ENCODE measurements around the gene NUP43.

Gene NUP43

DNA sequence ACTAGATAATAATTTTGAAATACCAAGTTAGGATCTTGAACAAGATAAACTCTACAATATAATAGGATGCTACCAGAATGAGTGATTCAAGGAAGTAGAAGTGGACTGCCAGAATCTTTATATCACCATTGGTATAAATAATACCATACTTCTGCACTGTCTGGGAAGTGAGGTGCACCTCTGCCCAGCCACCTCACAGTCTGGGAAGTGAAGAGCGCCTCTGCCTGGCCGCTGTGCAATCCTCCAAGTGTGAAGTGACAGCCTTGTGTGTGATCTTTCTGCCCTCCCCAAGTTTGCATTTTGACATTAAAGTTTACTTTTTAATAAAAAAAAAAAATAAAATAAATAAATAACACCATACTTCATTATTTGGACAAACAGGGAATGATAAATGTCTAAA lies 47.2 kb downstream of the NUP43 start:
- H3K9me2 ChIP-seq (ENCODE audit: low read depth, low read length) = no peaks in the 10 kb centered on the region
- H3K36me3 ChIP-seq (ENCODE audit: insufficient read depth, low read length) = peaks cover 44% of the 10 kb centered on the region
- H3K79me2 ChIP-seq (ENCODE audit: insufficient read depth, low read length) = peaks cover 64% of the 10 kb centered on the region
- no peak overlapping the region for H3K27ac ChIP-seq (ENCODE audit: low read depth, low read length, poor library complexity, severe bottlenecking)
- no peak overlapping the region for H3K4me2 ChIP-seq (ENCODE audit: low read length)
- H3K27me3 ChIP-seq (ENCODE audit: insufficient read depth, low read length) = no peaks in the 10 kb centered on the region
- H3K4me3 ChIP-seq (ENCODE audit: low read depth, low read length, poor library complexity, severe bottlenecking) = no peak overlapping the region
- no peak overlapping the region for H3K9ac ChIP-seq (ENCODE audit: low read length)
- TF ChIP-seq, protein P1, sequence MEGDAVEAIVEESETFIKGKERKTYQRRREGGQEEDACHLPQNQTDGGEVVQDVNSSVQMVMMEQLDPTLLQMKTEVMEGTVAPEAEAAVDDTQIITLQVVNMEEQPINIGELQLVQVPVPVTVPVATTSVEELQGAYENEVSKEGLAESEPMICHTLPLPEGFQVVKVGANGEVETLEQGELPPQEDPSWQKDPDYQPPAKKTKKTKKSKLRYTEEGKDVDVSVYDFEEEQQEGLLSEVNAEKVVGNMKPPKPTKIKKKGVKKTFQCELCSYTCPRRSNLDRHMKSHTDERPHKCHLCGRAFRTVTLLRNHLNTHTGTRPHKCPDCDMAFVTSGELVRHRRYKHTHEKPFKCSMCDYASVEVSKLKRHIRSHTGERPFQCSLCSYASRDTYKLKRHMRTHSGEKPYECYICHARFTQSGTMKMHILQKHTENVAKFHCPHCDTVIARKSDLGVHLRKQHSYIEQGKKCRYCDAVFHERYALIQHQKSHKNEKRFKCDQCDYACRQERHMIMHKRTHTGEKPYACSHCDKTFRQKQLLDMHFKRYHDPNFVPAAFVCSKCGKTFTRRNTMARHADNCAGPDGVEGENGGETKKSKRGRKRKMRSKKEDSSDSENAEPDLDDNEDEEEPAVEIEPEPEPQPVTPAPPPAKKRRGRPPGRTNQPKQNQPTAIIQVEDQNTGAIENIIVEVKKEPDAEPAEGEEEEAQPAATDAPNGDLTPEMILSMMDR (IDR thresholded peaks at IDR 0.05; ENCODE audit: low read length) = peak; percentile 18
- TF ChIP-seq EZH2 (IDR thresholded peaks at IDR 0.05; ENCODE audit: borderline replicate concordance, low read length) = no peak
- H4K20me1 ChIP-seq (ENCODE audit: insufficient read depth, low read length) = no peaks in the 10 kb centered on the region
- H3K4me1 ChIP-seq (ENCODE audit: insufficient read depth, low read length, severe bottlenecking) = no peaks in the 10 kb centered on the region
- H3F3A ChIP-seq (ENCODE audit: insufficient read depth, low read length) = no peaks in the 10 kb centered on the region; the same call in none of the 2 replicates
- H3K9me3 ChIP-seq (ENCODE audit: low read length) = no peaks in the 10 kb centered on the region
- no peak overlapping the region for H2AFZ ChIP-seq (ENCODE audit: low read length)

DNA sequence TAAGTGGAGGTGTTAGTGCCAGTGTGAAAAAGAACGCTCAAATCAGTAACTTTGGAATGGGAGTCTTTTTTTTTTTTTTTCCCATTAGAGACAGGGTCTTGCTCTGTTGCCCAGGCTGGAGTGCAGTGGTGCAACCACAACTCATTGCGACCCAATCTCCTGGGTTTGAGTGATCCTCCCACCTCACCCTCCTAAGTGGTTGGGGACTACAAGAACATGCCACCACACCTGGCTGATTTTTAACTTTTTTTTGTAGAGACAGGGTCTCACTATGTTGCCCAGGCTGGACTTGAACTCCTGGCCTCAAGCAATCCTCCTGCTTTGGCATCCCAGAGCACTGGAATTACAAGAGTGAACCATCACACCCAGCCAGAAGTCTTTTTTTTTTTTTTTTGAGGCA lies 48.2 kb downstream of the NUP43 start:
- no peak overlapping the region for H3K9ac ChIP-seq (ENCODE audit: low read length)
- no peak overlapping the region for H3K4me2 ChIP-seq (ENCODE audit: low read length)
- no peak overlapping the region for H3K27ac ChIP-seq (ENCODE audit: low read depth, low read length, poor library complexity, severe bottlenecking)
- H3K36me3 ChIP-seq (ENCODE audit: insufficient read depth, low read length) = peaks cover 49% of the 10 kb centered on the region
- H3K9me2 ChIP-seq (ENCODE audit: low read depth, low read length) = no peaks in the 10 kb centered on the region
- peaks cover 54% of the 10 kb centered on the region for H3K79me2 ChIP-seq (ENCODE audit: insufficient read depth, low read length)
- H2AFZ ChIP-seq (ENCODE audit: low read length) = no peak overlapping the region
- no peaks in the 10 kb centered on the region for H3K9me3 ChIP-seq (ENCODE audit: low read length)
- H3F3A ChIP-seq (ENCODE audit: insufficient read depth, low read length) = no peaks in the 10 kb centered on the region; the same call in none of the 2 replicates
- no peaks in the 10 kb centered on the region for H3K27me3 ChIP-seq (ENCODE audit: insufficient read depth, low read length)
- no peaks in the 10 kb centered on the region for H4K20me1 ChIP-seq (ENCODE audit: insufficient read depth, low read length)
- no peak overlapping the region for H3K4me3 ChIP-seq (ENCODE audit: low read depth, low read length, poor library complexity, severe bottlenecking)
- H3K4me1 ChIP-seq (ENCODE audit: insufficient read depth, low read length, severe bottlenecking) = no peaks in the 10 kb centered on the region
- TF ChIP-seq, protein P1 (IDR thresholded peaks at IDR 0.05; ENCODE audit: low read length) = no peak
- TF ChIP-seq EZH2 (IDR thresholded peaks at IDR 0.05; ENCODE audit: borderline replicate concordance, low read length) = no peak

DNA sequence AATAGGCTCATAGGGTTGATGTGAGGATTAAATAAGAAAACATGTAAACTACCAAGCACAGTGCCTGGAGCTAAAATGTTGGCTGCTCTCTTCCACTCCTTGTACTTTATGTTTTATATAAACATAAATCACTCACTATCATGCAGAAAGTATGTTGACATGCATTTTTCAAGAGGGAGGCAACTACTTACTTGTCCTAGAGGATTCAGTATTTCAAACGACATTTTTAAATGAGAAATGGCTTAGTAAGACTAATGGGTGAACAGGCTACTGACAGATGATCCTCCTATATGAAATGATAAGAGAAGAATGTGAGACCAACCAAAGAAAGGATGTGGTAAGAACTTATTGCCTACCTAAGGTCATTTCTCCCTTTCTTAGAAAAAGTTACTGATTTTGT lies 49.4 kb downstream of the NUP43 start:
- TF ChIP-seq EZH2 (IDR thresholded peaks at IDR 0.05; ENCODE audit: borderline replicate concordance, low read length) = no peak
- TF ChIP-seq, protein P1 (IDR thresholded peaks at IDR 0.05; ENCODE audit: low read length) = no peak
- Histone ChIP-seq H3K79me2 (ENCODE audit: insufficient read depth, low read length) (peaks cover 47% of the 10 kb centered on the region), H3K4me1 (ENCODE audit: insufficient read depth, low read length, severe bottlenecking) (no peaks in the 10 kb centered on the region), H3K36me3 (ENCODE audit: insufficient read depth, low read length) (peaks cover 52% of the 10 kb centered on the region), H3K27me3 (ENCODE audit: insufficient read depth, low read length) (no peaks in the 10 kb centered on the region), H3K27ac (ENCODE audit: low read depth, low read length, poor library complexity, severe bottlenecking) (no peak overlapping the region), H2AFZ (ENCODE audit: low read length) (no peak overlapping the region), H3K9me2 (ENCODE audit: low read depth, low read length) (no peaks in the 10 kb centered on the region), H4K20me1 (ENCODE audit: insufficient read depth, low read length) (no peaks in the 10 kb centered on the region), H3F3A (ENCODE audit: insufficient read depth, low read length) (no peaks in the 10 kb centered on the region; the same call in none of the 2 replicates), H3K4me2 (ENCODE audit: low read length) (no peak overlapping the region), H3K9ac (ENCODE audit: low read length) (no peak overlapping the region), H3K9me3 (ENCODE audit: low read length) (no peaks in the 10 kb centered on the region), H3K4me3 (ENCODE audit: low read depth, low read length, poor library complexity, severe bottlenecking) (no peak overlapping the region)

Measured in OCI-LY1 (cell line).